Ishikawa (cell line): ENCODE data around the gene NLN.

Experiments used
- CEBPB ChIP-seq: IDR thresholded peaks from 2 replicates; pipeline ENCODE4 v1.6.1; 2012
- CREB1 ChIP-seq: IDR thresholded peaks from 2 replicates; pipeline ENCODE4 v1.6.1; 2012; ENCODE audit warnings: low read depth
- EGR1 ChIP-seq: IDR thresholded peaks from 2 replicates; pipeline ENCODE4 v1.6.1; 2012
- EP300 ChIP-seq: IDR thresholded peaks from 2 replicates; pipeline ENCODE4 v1.6.1; 2012; ENCODE audit warnings: borderline replicate concordance
- FOXM1 ChIP-seq: IDR thresholded peaks from 2 replicates; pipeline ENCODE4 v1.6.1; 2012; ENCODE audit warnings: low read depth, borderline replicate concordance
- MAX ChIP-seq: IDR thresholded peaks from 2 replicates; pipeline ENCODE4 v1.6.1; 2012
- NFIC ChIP-seq: IDR thresholded peaks from 2 replicates; pipeline ENCODE4 v1.6.1; 2012
- RAD21 ChIP-seq: IDR thresholded peaks from 2 replicates; pipeline ENCODE4 v1.6.1; 2012; ENCODE audit warnings: low read depth
- REST ChIP-seq: IDR thresholded peaks from 2 replicates; pipeline ENCODE4 v1.6.1; 2012; ENCODE audit warnings: low read depth, mild to moderate bottlenecking
- TAF1 ChIP-seq: IDR thresholded peaks from 2 replicates; pipeline ENCODE4 v1.6.1; 2012; ENCODE audit warnings: low read depth, mild to moderate bottlenecking
- TCF12 ChIP-seq: IDR thresholded peaks from 2 replicates; pipeline ENCODE4 v1.6.1; 2012; ENCODE audit warnings: low read depth
- TEAD4 ChIP-seq: IDR thresholded peaks from 2 replicates; pipeline ENCODE4 v1.6.1; 2012
- YY1 ChIP-seq: IDR thresholded peaks from 2 replicates; pipeline ENCODE4 v1.6.1; 2012; ENCODE audit warnings: low read depth
- ZBTB7A ChIP-seq: IDR thresholded peaks from 2 replicates; pipeline ENCODE4 v1.6.1; 2012; ENCODE audit warnings: low read depth
- TF ChIP-seq, protein P1 (sequence below): IDR thresholded peaks from 2 replicates; pipeline ENCODE4 v1.6.1; 2012

The NLN gene

GRCh38 chr5:65861830-65862241 is 139.8 kb downstream of the NLN start:
- TF ChIP-seq NFIC (no peak), MAX (no peak), RAD21 (no peak), EP300 (peak; percentile 47; the same call in 1 of the 2 replicates), REST (no peak), TEAD4 (peak; percentile 61), CEBPB (no peak), TCF12 (peak; percentile 49; the same call in 1 of the 2 replicates), YY1 (no peak), FOXM1 (no peak), CREB1 (no peak)

DNA sequence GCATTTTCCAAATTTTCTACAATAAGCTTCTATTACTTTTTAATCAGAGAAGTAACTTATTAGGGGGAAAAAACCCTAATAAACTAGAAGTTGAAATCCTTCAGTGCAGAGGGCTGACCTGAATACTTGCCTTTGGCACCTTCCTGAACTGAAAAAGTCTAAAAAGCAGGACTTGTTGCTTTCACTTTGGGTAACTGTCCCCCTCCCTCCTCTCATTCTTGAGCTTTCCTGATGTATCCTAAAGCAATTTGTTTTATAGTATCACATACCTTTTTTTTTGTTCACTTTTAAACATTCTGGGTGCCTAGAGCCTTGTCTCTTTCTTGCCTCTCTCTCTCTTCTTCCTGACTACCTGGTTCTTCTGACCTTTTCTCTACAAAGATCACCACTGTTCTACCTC is 140.4 kb downstream of the NLN start:
- TF ChIP-seq TCF12 (no peak), MAX (no peak), NFIC (no peak)

GRCh38 chr5:65863747-65864146 is 141.7 kb downstream of the NLN start:
- TF ChIP-seq TAF1 (no peak), MAX (no peak), REST (no peak), TEAD4 (no peak), YY1 (no peak), CREB1 (no peak), EP300 (no peak), CEBPB (no peak), RAD21 (no peak), NFIC (no peak), EGR1 (no peak), FOXM1 (no peak), ZBTB7A (no peak), TCF12 (no peak)
- TF ChIP-seq, protein P1, sequence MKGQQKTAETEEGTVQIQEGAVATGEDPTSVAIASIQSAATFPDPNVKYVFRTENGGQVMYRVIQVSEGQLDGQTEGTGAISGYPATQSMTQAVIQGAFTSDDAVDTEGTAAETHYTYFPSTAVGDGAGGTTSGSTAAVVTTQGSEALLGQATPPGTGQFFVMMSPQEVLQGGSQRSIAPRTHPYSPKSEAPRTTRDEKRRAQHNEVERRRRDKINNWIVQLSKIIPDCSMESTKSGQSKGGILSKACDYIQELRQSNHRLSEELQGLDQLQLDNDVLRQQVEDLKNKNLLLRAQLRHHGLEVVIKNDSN = no peak

- TF ChIP-seq CEBPB = no peak
- TF ChIP-seq, protein P1 = no peak
Measured at GRCh38 chr5:65866837-65867521, 145.0 kb downstream of the NLN start.

- TF ChIP-seq TAF1 = no peak
- TF ChIP-seq TEAD4 = no peak
- TF ChIP-seq NFIC = no peak
- TF ChIP-seq, protein P1 = no peak
Measured at GRCh38 chr5:65867542-65868195, 145.7 kb downstream of the NLN start.

DNA sequence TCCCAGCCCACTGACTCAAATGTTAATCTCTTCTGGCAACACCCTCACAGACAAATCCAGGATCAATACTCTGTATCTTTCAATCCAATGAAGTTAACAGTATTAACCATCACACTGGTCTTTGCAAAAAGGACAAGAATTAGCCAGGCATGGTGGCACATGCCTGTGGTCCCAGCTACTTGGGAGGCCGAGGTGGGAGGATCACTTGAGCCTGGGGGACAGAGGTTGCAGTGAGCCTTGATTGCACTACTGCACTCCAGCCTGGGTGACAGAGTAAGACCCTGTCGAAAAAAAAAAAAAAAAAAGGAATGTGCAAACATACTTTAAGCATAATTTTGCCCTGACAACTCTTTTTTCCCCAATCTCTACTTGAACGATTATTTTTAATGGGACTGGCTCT is 146.5 kb downstream of the NLN start:
- no peak for TF ChIP-seq FOXM1
- TF ChIP-seq, protein P1 = no peak
- no peak for TF ChIP-seq EGR1
- TF ChIP-seq NFIC = no peak
- TF ChIP-seq MAX = no peak
- no peak for TF ChIP-seq RAD21
- TF ChIP-seq ZBTB7A = no peak
- TF ChIP-seq YY1 = no peak
